Measurements from ENCODE around the gene RASSF5.

Gene RASSF5

GRCh38 chr1:206518206-206518605 is 10.9 kb downstream of the RASSF5 start:
- DNase-seq, result no peak

GRCh38 chr1:206518743-206519142 is 11.4 kb downstream of the RASSF5 start:
- no peak for DNase-seq

GRCh38 chr1:206521127-206521526 is 13.8 kb downstream of the RASSF5 start:
- DNase-seq, result no peak

GRCh38 chr1:206521694-206522402 is 14.5 kb downstream of the RASSF5 start:
- no peak for DNase-seq

- no peak for DNase-seq
These were observed 17.5 kb downstream of the RASSF5 start for GRCh38 chr1:206524739-206525364.

- no peak for DNase-seq
These were observed 19.0 kb downstream of the RASSF5 start for GRCh38 chr1:206526064-206526911.

GRCh38 chr1:206529425-206529824 is 22.1 kb downstream of the RASSF5 start:
- DNase-seq, result no peak

GRCh38 chr1:206532368-206532767 is 25.0 kb downstream of the RASSF5 start:
- DNase-seq, result no peak

- no peak for DNase-seq
These were observed 27.2 kb downstream of the RASSF5 start for GRCh38 chr1:206534552-206534951.

GRCh38 chr1:206535853-206536188 is 28.5 kb downstream of the RASSF5 start:
- DNase-seq, result no peak

- DNase-seq, result no peak
These were observed 29.8 kb downstream of the RASSF5 start for GRCh38 chr1:206537141-206537540.

GRCh38 chr1:206538086-206538770 is 30.9 kb downstream of the RASSF5 start:
- DNase-seq, result no peak

- no peak for DNase-seq
These were observed 31.7 kb downstream of the RASSF5 start for GRCh38 chr1:206538901-206539640.

- no peak for DNase-seq
These were observed 32.9 kb downstream of the RASSF5 start for GRCh38 chr1:206540044-206540780.

- DNase-seq, result no peak
These were observed 34.0 kb downstream of the RASSF5 start for GRCh38 chr1:206541236-206541833.

- peak; percentile 93 for DNase-seq
These were observed 37.4 kb downstream of the RASSF5 start for GRCh38 chr1:206544562-206545257.

GRCh38 chr1:206545351-206545750 is 38.0 kb downstream of the RASSF5 start:
- DNase-seq, result no peak

GRCh38 chr1:206547104-206547503 is 39.8 kb downstream of the RASSF5 start:
- DNase-seq, result no peak

- DNase-seq, result no peak
These were observed 43.1 kb downstream of the RASSF5 start for GRCh38 chr1:206550446-206550845.

GRCh38 chr1:206551296-206551985 is 44.1 kb downstream of the RASSF5 start:
- DNase-seq, result no peak
